Glomerular endothelial cell (primary cell): ENCODE measurements around the gene LASP1NB. TPM values are rescaled to one million over a fixed set of nuclear protein-coding genes. Genes with fewer than 3 reads are reported as not detected.
"Not testable (repeated sequence)": the region's sequence is repeated elsewhere in the genome, so short reads cannot be mapped to it uniquely, and the experiment has no call there.

ENCODE experiments used
- DNase-seq: peaks from one replicate; pipeline ENCODE4 v3.0.0-alpha.2; 2011; ENCODE audit warnings: low read depth, low spot score; ENCODE audit errors: extremely low read depth
- total RNA-seq: library from RNA; depleted of rRNA; stranded (reverse); fragments of >200 nt; gene quantifications from 2 replicates; pipeline ENCODE4 v1.2.3, GENCODE V29; 2015

The LASP1NB gene

DNA sequence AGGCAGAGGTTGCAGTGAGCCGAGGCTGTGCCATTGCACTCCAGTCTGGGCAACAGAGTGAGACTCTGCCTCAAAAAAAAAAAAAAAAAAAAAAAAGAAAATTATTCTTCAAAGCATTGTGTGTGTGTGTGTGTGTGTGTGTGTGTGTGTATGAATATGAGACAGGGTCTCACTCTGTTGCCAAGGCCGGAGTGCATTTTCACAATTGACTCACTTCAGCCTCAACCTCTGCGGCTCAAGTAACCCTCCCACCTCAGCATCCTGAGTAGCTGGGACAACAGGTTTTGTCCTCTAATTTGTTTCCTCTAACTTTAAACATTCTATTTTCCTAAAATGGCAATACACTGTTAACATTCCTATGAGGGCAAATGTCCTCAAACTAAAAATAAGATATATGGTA lies 34.1 kb downstream of the LASP1NB start:
- no peak for DNase-seq

GRCh38 chr17:38960402-38960801 lies 35.0 kb downstream of the LASP1NB start:
- DNase-seq: no peak

DNA sequence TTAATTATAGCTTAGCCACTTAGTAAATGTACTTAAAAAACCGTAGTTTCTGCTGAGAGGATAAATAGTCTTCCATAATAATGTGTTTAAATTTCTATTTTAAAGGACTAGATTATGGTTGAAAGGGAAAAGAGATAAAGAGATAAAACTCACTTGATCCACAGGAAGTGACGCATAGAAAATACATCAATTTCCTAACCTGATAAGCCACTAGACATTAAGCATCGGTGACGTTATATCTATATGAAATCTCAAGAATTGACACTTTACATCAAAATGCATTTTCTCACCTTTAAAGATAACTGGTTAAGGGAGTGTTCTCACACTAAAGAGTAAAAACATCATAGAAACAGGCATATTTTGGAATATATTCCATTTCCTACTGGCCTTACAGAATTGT lies 36.0 kb downstream of the LASP1NB start:
- DNase-seq: no peak

GRCh38 chr17:38967290-38967738 lies 41.9 kb downstream of the LASP1NB start, which contains the start of gene FBXO47:
Gene FBXO47 (minus strand): TSS chr17:38967403. CDS start chr17:38963025, 4,378 bp downstream.
- no peak for DNase-seq

DNA sequence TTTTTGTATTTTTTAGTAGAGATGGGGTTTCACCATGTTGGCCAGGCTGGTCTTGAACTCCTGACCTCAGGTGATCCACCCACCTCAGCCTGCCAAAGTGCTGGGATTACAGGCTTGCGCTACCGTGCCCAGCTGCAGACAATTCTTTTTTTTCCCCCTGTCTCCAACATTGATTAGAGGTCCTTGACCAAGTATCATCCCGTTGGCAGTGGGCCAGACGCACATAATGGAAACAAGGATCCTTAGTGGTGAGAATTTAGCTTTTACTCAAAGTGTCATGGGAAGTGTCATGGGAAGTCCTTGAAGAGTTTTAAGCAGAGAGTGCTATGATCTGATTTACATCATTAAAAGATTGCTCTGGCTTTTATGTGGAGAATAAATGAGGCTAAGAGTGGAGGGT lies 43.9 kb downstream of the LASP1NB start:
- no peak for DNase-seq

DNA sequence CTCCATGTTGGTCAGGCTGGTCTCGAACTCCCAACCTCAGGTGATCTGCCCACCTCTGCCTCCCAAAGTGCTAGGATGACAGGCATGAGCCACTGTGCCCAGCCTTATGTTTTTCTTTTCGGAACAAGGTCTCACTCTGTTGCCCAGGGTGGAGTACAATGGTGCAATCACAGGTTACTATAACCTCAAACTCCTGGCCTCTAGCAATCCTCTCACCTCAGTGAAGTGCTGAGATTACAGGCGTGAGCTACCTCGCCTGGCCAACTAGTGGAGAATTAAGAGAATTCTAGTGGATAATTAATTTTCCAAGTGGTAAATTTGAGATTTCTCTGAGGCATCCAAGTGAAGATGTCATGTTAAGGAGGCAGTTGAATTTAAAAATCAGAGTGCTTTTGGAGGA lies 44.7 kb downstream of the LASP1NB start:
- DNase-seq: no peak

DNA sequence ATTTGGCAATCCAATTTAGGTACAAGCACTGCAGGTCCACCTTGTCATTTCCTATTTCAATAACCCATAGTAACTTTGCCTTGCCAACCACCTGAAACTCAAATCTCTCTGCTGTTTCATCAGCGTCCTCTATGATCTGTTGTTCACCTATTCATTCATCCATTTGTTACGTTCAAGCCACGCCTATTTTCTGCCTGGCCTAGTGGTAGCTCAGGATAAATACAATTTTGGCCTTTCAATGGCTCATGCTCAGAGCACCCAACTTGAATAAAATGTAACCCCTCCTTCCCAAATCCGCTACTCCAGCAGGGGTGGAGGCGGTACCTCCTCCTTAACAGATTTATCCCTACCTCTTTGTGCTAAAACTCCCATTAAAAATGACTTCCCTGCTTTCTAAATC lies 45.4 kb downstream of the LASP1NB start:
- no peak for DNase-seq

GRCh38 chr17:38976187-38976551 lies 50.8 kb downstream of the LASP1NB start:
- not testable (repeated sequence) for DNase-seq

- no peak for DNase-seq
These were observed 52.8 kb downstream of the LASP1NB start for GRCh38 chr17:38978180-38978579.

Other genes starting within 250 kb of the LASP1NB start
- 31.7 and 45.8 TPM in 2 replicates for gene MLLT6, start 220.3 kb upstream of the LASP1NB start, total RNA-seq
- 6.1 and 13.3 TPM in 2 replicates for gene CISD3, start 195.3 kb upstream of the LASP1NB start, total RNA-seq
- 15.8 and 24.1 TPM in 2 replicates for gene PCGF2, start 177.3 kb upstream of the LASP1NB start, total RNA-seq
- 207 TPM in 2 replicates for gene PSMB3, start 172.9 kb upstream of the LASP1NB start, total RNA-seq
- 42.3 and 50.7 TPM in 2 replicates for gene PIP4K2B, start 126.1 kb upstream of the LASP1NB start, total RNA-seq
- 15.8 and 16.2 TPM in 2 replicates for gene CWC25, start 100.3 kb upstream of the LASP1NB start, total RNA-seq
- gene RPL23, start 71.9 kb upstream of the LASP1NB start, total RNA-seq: 852 and 1,109 TPM in 2 replicates
- gene LASP1, start 55.6 kb upstream of the LASP1NB start, total RNA-seq: 341 and 399 TPM in 2 replicates
- not detected in 2 replicates for gene FBXO47, start 41.8 kb downstream of the LASP1NB start, total RNA-seq
- 0.06 TPM in 1 of 2 replicates, not detected in the other for gene PLXDC1, start 226.0 kb downstream of the LASP1NB start, total RNA-seq
- gene ARL5C, start 240.5 kb downstream of the LASP1NB start, total RNA-seq: not detected in 2 replicates